Fibroblast of the aortic adventitia (primary cell): Measurements from ENCODE around the gene SHH. TPM values are rescaled to one million over a fixed set of nuclear protein-coding genes. Genes with fewer than 3 reads are reported as not detected.

Experiments used
- DNase-seq: peaks from one replicate; pipeline ENCODE4 v3.0.0-alpha.2; 2010; ENCODE audit warnings: low read depth
- H3K4me3 ChIP-seq: 2 replicates; pipeline ENCODE4 v1.5.1; 2011; ENCODE audit warnings: low read depth, mild to moderate bottlenecking, control low read depth, low read length, moderate library complexity
- total RNA-seq: library from RNA; depleted of rRNA; stranded (reverse); fragments of >200 nt; gene quantifications from 2 replicates; pipeline ENCODE4 v1.2.3, GENCODE V29; 2012; ENCODE audit warnings: low replicate concordance
- TF ChIP-seq, protein P1 (sequence below): IDR thresholded peaks from 2 replicates; pipeline ENCODE4 v1.5.1; 2011; ENCODE audit warnings: mild to moderate bottlenecking, low read length, control low read depth, inconsistent platforms; ENCODE audit not compliant: insufficient read depth

SHH gene
- total RNA-seq, 1 donor: 0.36 TPM

GRCh38 chr7:155792315-155792960 is 19.8 kb downstream of the SHH start:
- TF ChIP-seq, protein P1, sequence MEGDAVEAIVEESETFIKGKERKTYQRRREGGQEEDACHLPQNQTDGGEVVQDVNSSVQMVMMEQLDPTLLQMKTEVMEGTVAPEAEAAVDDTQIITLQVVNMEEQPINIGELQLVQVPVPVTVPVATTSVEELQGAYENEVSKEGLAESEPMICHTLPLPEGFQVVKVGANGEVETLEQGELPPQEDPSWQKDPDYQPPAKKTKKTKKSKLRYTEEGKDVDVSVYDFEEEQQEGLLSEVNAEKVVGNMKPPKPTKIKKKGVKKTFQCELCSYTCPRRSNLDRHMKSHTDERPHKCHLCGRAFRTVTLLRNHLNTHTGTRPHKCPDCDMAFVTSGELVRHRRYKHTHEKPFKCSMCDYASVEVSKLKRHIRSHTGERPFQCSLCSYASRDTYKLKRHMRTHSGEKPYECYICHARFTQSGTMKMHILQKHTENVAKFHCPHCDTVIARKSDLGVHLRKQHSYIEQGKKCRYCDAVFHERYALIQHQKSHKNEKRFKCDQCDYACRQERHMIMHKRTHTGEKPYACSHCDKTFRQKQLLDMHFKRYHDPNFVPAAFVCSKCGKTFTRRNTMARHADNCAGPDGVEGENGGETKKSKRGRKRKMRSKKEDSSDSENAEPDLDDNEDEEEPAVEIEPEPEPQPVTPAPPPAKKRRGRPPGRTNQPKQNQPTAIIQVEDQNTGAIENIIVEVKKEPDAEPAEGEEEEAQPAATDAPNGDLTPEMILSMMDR: no peak
- no peak for DNase-seq

DNA sequence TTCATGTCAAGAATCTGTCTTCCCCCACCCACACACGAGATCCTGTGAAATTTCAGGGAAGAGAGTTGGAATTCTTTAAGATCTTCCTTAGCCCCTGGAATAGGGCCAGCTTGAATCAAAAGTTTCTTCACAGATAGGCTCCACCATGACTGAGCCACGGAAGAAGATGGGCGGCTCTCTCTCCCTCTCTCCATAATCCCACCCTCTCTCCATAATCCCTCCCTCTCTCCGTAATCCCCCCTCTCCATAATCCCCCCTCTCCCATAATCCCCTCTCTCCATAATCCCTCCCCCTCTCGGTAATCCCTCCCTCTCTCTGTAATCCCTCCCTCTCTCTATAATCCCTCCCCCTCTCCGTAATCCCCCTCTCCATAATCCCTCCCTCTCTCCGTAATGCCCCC is 20.4 kb downstream of the SHH start:
- TF ChIP-seq, protein P1: no peak
- no peak overlapping the region for H3K4me3 ChIP-seq
- no peak for DNase-seq

More at GRCh38 chr7:155792315-155792960, 19.8 kb downstream of the SHH start:
- H3K4me3 ChIP-seq: no peak overlapping the region

- DNase-seq: no peak
- H3K4me3 ChIP-seq: no peak overlapping the region
- TF ChIP-seq, protein P1: no peak
Observed at GRCh38 chr7:155791214-155791737, 21.0 kb downstream of the SHH start.

GRCh38 chr7:155790666-155791065 is 21.6 kb downstream of the SHH start:
- no peak for DNase-seq
- TF ChIP-seq, protein P1: no peak
- no peak overlapping the region for H3K4me3 ChIP-seq

- no peak overlapping the region for H3K4me3 ChIP-seq
- DNase-seq: no peak
- TF ChIP-seq, protein P1: no peak
Observed at GRCh38 chr7:155789001-155789725, 23.1 kb downstream of the SHH start.

DNA sequence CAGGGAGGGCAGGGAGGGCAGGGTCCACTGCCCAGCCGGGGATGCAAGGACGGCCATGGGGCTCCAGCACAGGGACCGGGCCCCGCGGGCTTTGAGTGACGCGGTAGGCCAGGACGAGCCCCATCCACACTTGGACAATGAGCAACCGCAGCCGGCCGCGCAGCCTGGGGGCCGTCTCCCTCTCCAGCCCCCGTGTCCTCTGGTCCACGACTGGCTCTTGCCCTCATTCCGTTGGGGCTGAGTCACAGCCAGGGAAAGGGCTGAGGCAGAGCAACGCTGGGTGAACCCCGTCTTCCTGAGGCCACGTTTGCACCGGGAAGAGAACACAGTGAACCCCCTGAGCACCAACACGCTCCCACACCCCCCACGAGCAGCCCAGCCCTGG is 23.7 kb downstream of the SHH start:
- H3K4me3 ChIP-seq: no peak overlapping the region
- no peak for DNase-seq
- TF ChIP-seq, protein P1: no peak
